ENCODE results near the gene EMILIN1. TPM values are rescaled to one million over a fixed set of nuclear protein-coding genes. Genes with fewer than 3 reads are reported as not detected.

Gene EMILIN1
- total and polyA plus RNA-seq, 2 donors (not counting 3 experiments of a cell fraction or from before 2014, with no cell fraction given), result 11.7 to 16.6 TPM

DNA sequence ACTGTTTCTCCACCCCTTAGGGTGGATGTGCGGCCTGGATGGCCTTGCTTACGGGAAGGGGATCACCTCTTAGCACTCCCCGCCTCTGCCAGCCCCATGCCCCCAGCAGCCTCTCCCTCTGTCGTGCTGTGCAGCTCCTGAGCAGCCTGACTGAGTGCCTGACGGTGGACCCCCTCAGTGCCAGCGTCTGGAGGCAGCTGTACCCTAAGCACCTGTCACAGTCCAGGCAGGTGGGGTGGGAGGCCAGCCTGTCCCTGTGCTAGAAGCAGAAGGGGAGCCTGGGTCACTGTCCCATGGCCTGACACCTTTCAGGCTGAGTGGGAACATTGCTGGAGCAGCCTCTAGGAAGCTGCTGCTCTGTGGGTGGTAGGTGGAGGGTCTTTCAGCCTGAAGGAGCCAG, 40.4 kb upstream of the EMILIN1 start:
- H3K4me3 ChIP-seq (replicated peaks in 1 of 3; ENCODE audit: insufficient read depth in 1 of 3, low read depth in 1 of 3, low read length in 3 of 3), result no peak overlapping the region

More for the DNA sequence above, 40.4 kb upstream of the EMILIN1 start:
- Histone ChIP-seq H4K20me1 (replicated peaks; ENCODE audit: control insufficient read depth, extremely low read depth, insufficient read depth, low read length) (no peaks in the 10 kb centered on the region), H3K36me3 (ENCODE audit: control insufficient read depth in 2 of 2, extremely low read depth in 1 of 2, insufficient read depth in 2 of 2, low read length in 2 of 2) (peaks cover 32 to 69% of the 10 kb centered on the region in 2 experiments), H3K27me3 (ENCODE audit: control insufficient read depth in 2 of 2, insufficient read depth in 2 of 2, low read length in 2 of 2) (no peaks in the 10 kb centered on the region), H3K79me2 (ENCODE audit: control insufficient read depth, insufficient read depth, low read length) (peaks cover 22% of the 10 kb centered on the region), H3K4me2 (ENCODE audit: insufficient read depth, low read length) (no peak overlapping the region), H3K9me3 (replicated peaks; ENCODE audit: control insufficient read depth, insufficient read depth, low read length) (no peaks in the 10 kb centered on the region), H3K27ac (ENCODE audit: insufficient read depth, low read depth, low read length) (no peak overlapping the region), H3K4me1 (ENCODE audit: control insufficient read depth, extremely low read depth, insufficient read depth, low read length) (peaks cover 9% of the 10 kb centered on the region), H3K9ac (replicated peaks; ENCODE audit: extremely low read depth, insufficient read depth, low read length) (no peak overlapping the region), H2AFZ (ENCODE audit: low read depth, low read length) (no peak overlapping the region), H3K9me1 (replicated peaks; ENCODE audit: control insufficient read depth, extremely low read depth, insufficient read depth, low read length) (no peaks in the 10 kb centered on the region)
- TF ChIP-seq GATA2 (IDR thresholded peaks at IDR 0.05; ENCODE audit: insufficient read depth, insufficient read length, low read depth, low read length) (no peak), JUN (IDR thresholded peaks at IDR 0.05; ENCODE audit: borderline replicate concordance, insufficient read depth, insufficient read length, low read depth) (no peak), POLR2A (IDR thresholded peaks at IDR 0.05; ENCODE audit: low read depth, low read length) (no peak), FOS (IDR thresholded peaks at IDR 0.05; ENCODE audit: borderline replicate concordance, insufficient read depth, low read length) (no peak), MYC (IDR thresholded peaks at IDR 0.05; ENCODE audit: low read depth, low read length) (no peak), EZH2 (IDR thresholded peaks at IDR 0.05; ENCODE audit: borderline replicate concordance, low read depth, low read length, severe bottlenecking) (no peak), POLR2AphosphoS5 (IDR thresholded peaks at IDR 0.05; ENCODE audit: insufficient read depth, low read depth, low read length) (no peak)
- TF ChIP-seq, protein P1, sequence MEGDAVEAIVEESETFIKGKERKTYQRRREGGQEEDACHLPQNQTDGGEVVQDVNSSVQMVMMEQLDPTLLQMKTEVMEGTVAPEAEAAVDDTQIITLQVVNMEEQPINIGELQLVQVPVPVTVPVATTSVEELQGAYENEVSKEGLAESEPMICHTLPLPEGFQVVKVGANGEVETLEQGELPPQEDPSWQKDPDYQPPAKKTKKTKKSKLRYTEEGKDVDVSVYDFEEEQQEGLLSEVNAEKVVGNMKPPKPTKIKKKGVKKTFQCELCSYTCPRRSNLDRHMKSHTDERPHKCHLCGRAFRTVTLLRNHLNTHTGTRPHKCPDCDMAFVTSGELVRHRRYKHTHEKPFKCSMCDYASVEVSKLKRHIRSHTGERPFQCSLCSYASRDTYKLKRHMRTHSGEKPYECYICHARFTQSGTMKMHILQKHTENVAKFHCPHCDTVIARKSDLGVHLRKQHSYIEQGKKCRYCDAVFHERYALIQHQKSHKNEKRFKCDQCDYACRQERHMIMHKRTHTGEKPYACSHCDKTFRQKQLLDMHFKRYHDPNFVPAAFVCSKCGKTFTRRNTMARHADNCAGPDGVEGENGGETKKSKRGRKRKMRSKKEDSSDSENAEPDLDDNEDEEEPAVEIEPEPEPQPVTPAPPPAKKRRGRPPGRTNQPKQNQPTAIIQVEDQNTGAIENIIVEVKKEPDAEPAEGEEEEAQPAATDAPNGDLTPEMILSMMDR (IDR thresholded peaks at IDR 0.05; ENCODE audit: extremely low read depth in 1 of 2, insufficient read depth in 1 of 2, low read depth in 1 of 2, low read length in 2 of 2), result no peak
- TF ChIP-seq, protein P2, sequence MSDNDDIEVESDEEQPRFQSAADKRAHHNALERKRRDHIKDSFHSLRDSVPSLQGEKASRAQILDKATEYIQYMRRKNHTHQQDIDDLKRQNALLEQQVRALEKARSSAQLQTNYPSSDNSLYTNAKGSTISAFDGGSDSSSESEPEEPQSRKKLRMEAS (IDR thresholded peaks at IDR 0.05; ENCODE audit: insufficient read depth, insufficient read length), result no peak
- FAIRE-seq, result no peak
- ChIA-PET POLR2A (no interaction called here), CTCF (interaction anchor here (0.5 to 7.0 kb wide), 4 partner anchors 47 to 192 kb away, joined by 3 to 30 read pairs (median 3); no protein-coding TSS in a partner anchor)
- no TSS peak for BruUV-seq (replicated peaks)
- intact Hi-C loops (cut with micrococcal nuclease), result no loop called here
- DNase-seq (ENCODE audit: low read depth, low spot score), result no peak
- dilution Hi-C loops (cut with MboI; ENCODE audit: extremely low pct_ligation_motif_present, low sequenced_read_pairs), result no loop called here

Data from endothelial cell of umbilical vein (primary cell).